GM19099 (cell line): ENCODE measurements around the gene DTX3L.

ENCODE experiments used
- POLR2A ChIP-seq: IDR thresholded peaks from 3 replicates; pipeline ENCODE4 v1.6.1; 2011; ENCODE audit warnings: low read depth; ENCODE audit not compliant: insufficient read length; ENCODE audit errors: extremely low read depth

DTX3L gene

GRCh38 chr3:122586773-122587485, 22.8 kb downstream of the DTX3L start:
- no peak for TF ChIP-seq POLR2A

DNA sequence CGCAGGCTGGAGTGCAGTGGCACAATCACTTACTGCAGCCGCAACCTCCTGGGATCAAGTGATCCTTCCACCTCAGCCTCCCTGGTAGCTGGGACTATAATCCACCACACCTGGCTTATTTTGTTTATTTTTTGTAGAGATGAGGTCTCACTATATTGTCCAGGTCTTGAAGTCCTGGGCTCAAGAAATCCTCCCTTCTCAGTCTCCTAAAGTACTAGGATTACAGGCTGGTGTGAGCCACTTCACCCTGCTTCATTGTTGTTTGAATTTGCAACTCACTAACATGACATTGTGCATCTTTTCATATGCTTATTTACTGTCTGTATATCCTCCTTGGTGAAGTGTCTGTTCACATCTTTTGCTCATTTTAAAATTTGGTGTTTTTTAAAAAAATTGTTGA, 23.4 kb downstream of the DTX3L start:
- TF ChIP-seq POLR2A: no peak

GRCh38 chr3:122589297-122589696, 25.2 kb downstream of the DTX3L start:
- TF ChIP-seq POLR2A: no peak

DNA sequence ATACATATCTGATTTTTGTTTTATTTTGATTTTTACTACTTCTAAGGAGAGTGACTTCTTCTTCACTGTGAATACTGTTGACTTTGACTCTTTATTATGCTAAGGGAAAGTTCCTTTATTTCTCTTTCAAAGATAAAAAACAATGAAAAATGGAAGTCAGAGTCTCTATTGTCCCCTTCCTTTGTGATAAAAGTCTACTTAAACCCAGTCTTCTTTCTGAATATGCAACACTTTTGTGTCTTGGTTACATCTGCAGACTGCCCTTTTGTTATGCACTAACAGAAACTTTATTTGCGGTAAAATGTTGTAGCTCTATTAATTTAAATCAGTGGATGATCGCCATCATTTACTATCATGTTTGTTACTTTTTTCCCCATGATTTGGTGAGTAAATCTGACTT, 26.5 kb downstream of the DTX3L start:
- no peak for TF ChIP-seq POLR2A

- no peak for TF ChIP-seq POLR2A
These were observed 29.9 kb downstream of the DTX3L start for GRCh38 chr3:122594025-122594424.

GRCh38 chr3:122598151-122598550, 34.0 kb downstream of the DTX3L start:
- TF ChIP-seq POLR2A: no peak

GRCh38 chr3:122598556-122598955, 34.4 kb downstream of the DTX3L start:
- TF ChIP-seq POLR2A: no peak

DNA sequence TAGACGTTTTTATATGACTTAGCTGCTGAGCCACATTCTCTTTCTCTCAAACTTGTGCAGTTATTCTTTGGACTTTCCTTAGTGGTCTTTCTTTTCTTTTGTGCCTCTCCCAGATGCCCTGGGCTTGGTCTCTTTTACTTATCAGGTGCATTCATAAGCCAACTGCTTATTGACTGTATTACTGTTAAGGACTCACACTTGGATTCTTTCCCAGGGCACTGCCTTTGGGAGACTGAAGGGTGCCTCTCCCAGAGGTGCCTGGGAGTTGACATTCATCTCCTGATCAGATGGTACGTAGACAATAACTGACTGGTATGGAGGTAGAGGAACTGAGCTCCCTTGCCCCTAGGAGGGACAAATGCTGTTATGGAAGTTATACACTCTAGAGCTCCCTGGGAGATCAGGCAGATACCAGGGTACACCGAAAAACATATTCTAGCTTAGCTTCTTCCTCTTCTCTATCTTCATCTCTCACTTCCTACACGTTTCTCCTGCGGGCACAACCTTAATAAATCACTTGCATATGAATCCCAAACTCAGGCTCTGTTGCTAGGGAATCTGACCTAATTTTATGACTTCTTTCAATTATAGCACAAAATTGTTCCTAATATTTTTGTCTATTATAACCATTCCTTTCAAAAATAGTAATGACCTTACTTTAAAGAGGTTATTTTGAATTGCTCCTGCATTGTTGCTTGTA, 38.0 kb downstream of the DTX3L start:
- no peak for TF ChIP-seq POLR2A

DNA sequence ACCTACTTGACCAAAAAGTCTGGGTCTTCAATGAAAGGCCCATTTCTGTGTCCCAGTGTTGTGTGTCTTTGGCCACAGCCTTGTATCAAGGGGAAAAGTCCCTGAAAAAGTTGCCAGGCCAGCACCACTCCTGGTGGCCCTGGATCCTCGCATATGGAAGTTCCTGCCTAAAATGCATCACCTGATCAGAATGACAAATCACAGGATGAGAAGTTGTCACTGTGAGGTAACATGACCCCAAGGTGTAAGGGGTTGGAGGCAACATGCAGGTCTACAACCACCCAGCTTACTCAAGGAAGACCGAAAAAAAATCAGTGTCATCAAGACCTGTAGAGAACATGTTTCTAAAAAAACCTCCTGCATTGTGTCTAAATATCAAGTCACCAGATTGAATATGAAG, 38.9 kb downstream of the DTX3L start:
- no peak for TF ChIP-seq POLR2A

DNA sequence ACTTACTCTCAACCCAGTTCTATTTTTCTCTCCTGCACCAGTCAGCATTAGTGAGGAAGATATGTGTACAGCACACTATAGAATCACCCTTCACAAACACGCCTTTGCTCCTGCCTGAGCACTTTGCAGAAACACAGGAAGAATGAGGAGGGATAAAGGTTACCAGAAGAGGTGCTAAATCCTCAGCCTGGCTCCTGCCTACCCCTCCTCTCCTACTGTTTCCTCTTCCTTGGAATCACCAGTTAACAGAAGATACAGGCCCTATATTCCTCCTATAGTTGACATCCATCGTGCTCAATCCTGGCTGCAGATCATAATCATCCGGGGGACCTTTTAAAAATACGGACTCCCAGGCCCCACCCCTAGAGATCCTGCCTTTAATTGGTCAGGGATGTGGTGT, 42.2 kb downstream of the DTX3L start:
- no peak for TF ChIP-seq POLR2A

DNA sequence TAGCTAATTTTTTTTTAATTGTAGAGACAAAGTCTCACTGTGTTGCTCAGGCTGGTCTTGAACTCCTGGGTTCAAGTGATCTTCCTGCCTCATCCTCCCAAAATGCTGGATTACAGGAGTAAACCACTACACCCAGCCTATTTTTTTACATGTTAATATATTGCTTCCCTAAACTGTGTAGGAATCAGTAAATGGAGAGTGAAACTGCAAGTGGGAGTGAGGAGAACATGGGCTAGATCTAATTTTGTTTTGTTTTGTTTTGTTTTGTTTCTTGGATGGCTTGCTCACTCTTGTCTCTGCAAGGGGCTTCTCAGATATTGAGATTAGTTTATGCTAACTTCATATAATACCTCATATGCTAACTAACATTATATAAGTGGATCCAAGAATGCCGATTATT, 44.8 kb downstream of the DTX3L start:
- no peak for TF ChIP-seq POLR2A

- TF ChIP-seq POLR2A: no peak
These were observed 45.8 kb downstream of the DTX3L start for GRCh38 chr3:122609798-122610559.

DNA sequence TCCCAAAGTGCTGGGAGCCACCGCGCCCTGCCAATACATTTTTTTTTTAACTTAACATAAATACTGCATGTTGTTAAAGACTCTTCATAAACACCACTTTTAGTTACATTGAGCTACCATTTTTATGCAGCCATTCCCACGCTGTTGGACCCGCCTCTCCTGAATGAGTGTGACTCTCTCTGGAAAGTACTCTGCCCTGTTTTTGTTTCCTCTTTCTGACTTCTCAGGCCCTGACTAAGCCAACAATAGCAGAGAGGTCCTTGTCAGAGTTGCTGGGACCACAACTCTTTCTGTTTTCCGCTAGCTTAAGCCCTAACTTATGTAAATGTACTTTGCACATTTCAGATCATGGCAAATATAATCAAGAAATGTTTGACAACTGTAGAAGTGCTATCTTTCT, 48.6 kb downstream of the DTX3L start:
- TF ChIP-seq POLR2A: no peak

- TF ChIP-seq POLR2A: no peak
These were observed 51.2 kb downstream of the DTX3L start for GRCh38 chr3:122615303-122615702.

- TF ChIP-seq POLR2A: no peak
These were observed 54.5 kb downstream of the DTX3L start for GRCh38 chr3:122618614-122619013.

GRCh38 chr3:122619040-122619439, 54.9 kb downstream of the DTX3L start:
- TF ChIP-seq POLR2A: no peak
